Hepatocyte (in vitro differentiated cells): ENCODE measurements around the gene TTL.

Experiments
- EZH2phosphoT487 ChIP-seq: fragments of 200-600 bp; sonication (generic); IDR thresholded peaks from one replicate; pipeline ENCODE4 v1.6.1; 2018; ENCODE audit warnings: antibody characterized with exemption, mild to moderate bottlenecking, low read depth, moderate library complexity; ENCODE audit not compliant: unreplicated experiment, severe bottlenecking
- TF ChIP-seq, protein P1 (sequence below): fragments of 200-600 bp; sonication (generic); IDR thresholded peaks from 2 replicates; pipeline ENCODE4 v1.5.1; 2016; ENCODE audit warnings: antibody characterized with exemption, mild to moderate bottlenecking; ENCODE audit not compliant: poor library complexity

DNA sequence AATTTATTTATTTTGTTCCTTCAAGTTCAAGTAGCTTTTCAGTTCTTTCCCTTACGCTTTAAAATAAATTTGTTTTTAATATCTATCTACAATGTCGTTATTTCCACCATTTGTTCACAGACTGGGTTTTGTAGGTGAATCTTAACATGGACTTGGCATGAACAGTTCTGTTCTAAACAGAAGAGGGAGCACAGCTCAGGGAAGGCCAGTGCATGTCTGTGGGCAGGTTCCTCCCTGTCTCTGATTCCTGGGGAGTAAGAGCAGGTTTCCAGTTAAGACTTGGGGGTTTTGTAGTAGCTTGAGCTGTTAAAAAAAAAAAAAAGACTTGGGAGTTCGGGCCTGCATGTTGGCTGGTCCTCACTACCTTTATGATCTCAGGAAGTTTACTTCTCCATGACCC is 11.1 kb downstream of the TTL start:
- TF ChIP-seq, protein P1, sequence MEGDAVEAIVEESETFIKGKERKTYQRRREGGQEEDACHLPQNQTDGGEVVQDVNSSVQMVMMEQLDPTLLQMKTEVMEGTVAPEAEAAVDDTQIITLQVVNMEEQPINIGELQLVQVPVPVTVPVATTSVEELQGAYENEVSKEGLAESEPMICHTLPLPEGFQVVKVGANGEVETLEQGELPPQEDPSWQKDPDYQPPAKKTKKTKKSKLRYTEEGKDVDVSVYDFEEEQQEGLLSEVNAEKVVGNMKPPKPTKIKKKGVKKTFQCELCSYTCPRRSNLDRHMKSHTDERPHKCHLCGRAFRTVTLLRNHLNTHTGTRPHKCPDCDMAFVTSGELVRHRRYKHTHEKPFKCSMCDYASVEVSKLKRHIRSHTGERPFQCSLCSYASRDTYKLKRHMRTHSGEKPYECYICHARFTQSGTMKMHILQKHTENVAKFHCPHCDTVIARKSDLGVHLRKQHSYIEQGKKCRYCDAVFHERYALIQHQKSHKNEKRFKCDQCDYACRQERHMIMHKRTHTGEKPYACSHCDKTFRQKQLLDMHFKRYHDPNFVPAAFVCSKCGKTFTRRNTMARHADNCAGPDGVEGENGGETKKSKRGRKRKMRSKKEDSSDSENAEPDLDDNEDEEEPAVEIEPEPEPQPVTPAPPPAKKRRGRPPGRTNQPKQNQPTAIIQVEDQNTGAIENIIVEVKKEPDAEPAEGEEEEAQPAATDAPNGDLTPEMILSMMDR, result no peak
- TF ChIP-seq EZH2phosphoT487, result no peak
